Measurements from ENCODE around the gene ARTN.

GRCh38 chr1:43910343-43910742 is 23.3 kb upstream of the ARTN start:
- no peak for TF ChIP-seq CTCF (conservative IDR thresholded peaks at IDR 0.05)
- no peak for TF ChIP-seq EZH2 (IDR thresholded peaks at IDR 0.05; ENCODE audit: low read depth)
